Vagina (tissue), 2 donors: ENCODE data around the gene CAMK2A.

Experiments
- POLR2A ChIP-seq, 2 donors: fragments of 450-650 bp; IDR thresholded peaks; one replicate each; pipeline ENCODE4 v1.6.1; 2017; ENCODE audit warnings: antibody characterized with exemption in 2 of 2, mild to moderate bottlenecking in 2 of 2, moderate library complexity in 2 of 2
- POLR2AphosphoS5 ChIP-seq, 2 donors: sonication (generic); formaldehyde crosslinking; IDR thresholded peaks; one replicate each; pipeline ENCODE4 v1.9.0; 2017; ENCODE audit warnings: antibody characterized with exemption in 2 of 2, mild to moderate bottlenecking in 2 of 2, low read depth in 1 of 2; ENCODE audit not compliant: insufficient read depth in 1 of 2
- TF ChIP-seq, protein P1 (sequence below), 3 experiments: fragments of 450-650 bp in 2 of 3; fragments of 200-600 bp in 1 of 3; sonication (generic) in 1 of 3; IDR thresholded peaks; one replicate each; pipeline ENCODE4 v1.5.1; 2017 to 2019; ENCODE audit warnings: antibody characterized with exemption in 3 of 3, mild to moderate bottlenecking in 2 of 3, moderate library complexity in 2 of 3

DNA sequence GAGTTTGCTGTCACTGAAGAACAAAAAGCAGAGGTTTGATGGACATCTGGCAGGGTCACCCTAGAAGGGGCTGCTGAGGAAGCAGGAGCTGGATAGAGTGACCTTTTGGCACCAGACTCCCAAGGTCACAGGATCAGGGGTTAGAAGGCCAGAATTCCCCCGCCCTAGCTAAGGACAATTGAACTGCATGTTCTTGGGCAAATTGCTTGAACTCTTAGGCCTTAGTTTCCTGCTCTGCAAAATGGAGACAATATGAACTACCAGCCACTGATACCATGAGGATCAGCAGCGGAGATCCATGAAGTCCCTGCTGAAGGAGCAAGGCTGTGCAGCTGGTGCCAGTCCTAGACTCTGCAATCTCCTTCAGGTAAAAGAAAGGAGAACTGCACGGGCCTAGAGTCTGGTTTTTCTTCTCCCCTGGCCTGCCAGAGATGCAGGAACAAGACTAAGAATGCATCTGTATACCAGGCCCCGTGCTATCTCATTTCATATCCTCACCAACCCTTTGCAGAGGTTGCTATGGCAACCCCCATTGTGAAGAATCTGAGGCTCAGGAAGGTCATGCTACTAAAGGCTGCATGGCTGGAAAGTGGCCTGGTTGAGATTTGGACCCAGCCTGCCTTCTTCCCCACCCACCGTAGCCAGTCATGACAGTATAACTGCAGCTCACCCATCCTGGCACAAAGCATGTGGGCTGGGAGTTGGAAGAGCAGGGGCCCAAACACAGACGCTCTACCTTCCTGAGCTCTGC lies 33.7 kb downstream of the CAMK2A start:
- TF ChIP-seq, protein P1, sequence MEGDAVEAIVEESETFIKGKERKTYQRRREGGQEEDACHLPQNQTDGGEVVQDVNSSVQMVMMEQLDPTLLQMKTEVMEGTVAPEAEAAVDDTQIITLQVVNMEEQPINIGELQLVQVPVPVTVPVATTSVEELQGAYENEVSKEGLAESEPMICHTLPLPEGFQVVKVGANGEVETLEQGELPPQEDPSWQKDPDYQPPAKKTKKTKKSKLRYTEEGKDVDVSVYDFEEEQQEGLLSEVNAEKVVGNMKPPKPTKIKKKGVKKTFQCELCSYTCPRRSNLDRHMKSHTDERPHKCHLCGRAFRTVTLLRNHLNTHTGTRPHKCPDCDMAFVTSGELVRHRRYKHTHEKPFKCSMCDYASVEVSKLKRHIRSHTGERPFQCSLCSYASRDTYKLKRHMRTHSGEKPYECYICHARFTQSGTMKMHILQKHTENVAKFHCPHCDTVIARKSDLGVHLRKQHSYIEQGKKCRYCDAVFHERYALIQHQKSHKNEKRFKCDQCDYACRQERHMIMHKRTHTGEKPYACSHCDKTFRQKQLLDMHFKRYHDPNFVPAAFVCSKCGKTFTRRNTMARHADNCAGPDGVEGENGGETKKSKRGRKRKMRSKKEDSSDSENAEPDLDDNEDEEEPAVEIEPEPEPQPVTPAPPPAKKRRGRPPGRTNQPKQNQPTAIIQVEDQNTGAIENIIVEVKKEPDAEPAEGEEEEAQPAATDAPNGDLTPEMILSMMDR (IDR thresholded peaks at IDR 0.05) = no peak
- TF ChIP-seq POLR2A (IDR thresholded peaks at IDR 0.05) (no peak), POLR2AphosphoS5 (IDR thresholded peaks at IDR 0.05; ENCODE audit: insufficient read depth in 1 of 2, low read depth in 1 of 2) (no peak)
